ENCODE results near the gene TSPAN16. TPM values are rescaled to one million over a fixed set of nuclear protein-coding genes. Genes with fewer than 3 reads are reported as not detected.

TSPAN16 gene
- total and polyA plus RNA-seq, 2 of the 13 experiments (the other 11 are each of a cell fraction or from before 2014, with no cell fraction given), result not detected

DNA sequence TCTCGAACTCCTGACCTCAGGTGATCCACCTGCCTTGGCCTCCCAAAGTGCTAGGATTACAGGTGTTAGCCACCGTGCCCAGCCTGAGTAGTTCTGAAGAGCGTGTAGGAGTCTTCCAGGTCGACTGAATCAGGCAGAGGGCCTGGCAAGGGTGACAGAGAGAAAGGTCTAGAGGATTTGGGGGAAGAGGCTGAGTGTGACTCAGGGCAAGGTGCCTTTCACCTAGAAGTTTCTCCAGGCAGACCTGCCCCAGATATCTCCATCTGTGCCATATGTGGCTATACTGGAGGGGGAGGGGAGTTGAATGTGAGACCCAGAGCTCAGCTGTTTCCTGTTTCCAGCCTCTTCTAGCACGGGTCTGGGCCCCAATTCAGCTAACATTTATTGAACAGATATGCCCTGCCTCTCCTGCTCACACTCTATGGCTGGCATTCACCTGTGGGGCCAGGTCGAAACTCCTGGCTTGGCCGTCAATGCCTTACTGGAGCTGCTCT is 51.6 kb downstream of the TSPAN16 start:
- Histone ChIP-seq H3K9me3 (ENCODE audit: low read length) (no peaks in the 10 kb centered on the region), H3K79me2 (ENCODE audit: insufficient read depth, low read length) (no peaks in the 10 kb centered on the region), H3K9ac (ENCODE audit: insufficient read depth, low read depth, low read length) (no peak overlapping the region), H3K27me3 (ENCODE audit: control insufficient read depth in 1 of 2, insufficient read depth in 2 of 2, low read length in 2 of 2) (no peaks in the 10 kb centered on the region), H3K27ac (ENCODE audit: extremely low read length, insufficient read depth, low read length) (no peak overlapping the region), H3K36me3 (replicated peaks in 1 of 2; ENCODE audit: control insufficient read depth in 1 of 2, insufficient read depth in 2 of 2, low read length in 2 of 2) (no peaks in the 10 kb centered on the region), H3K4me3 (replicated peaks in 1 of 3; ENCODE audit: insufficient read depth in 1 of 3, low read depth in 2 of 3, low read length in 3 of 3) (no peak overlapping the region), H3K4me2 (ENCODE audit: low read depth, low read length) (no peak overlapping the region), H3K4me1 (ENCODE audit: insufficient read depth, low read length) (peaks cover 37% of the 10 kb centered on the region), H4K20me1 (ENCODE audit: insufficient read depth, low read length) (no peaks in the 10 kb centered on the region), H2AFZ (ENCODE audit: low read length) (no peak overlapping the region)
- no peak for ATAC-seq
- POLR2A ChIA-PET, result interaction anchor here (4.8 kb wide), 1 partner anchor 27 kb away, joined by 68 read pairs; the partner anchor contains the start of gene SWSAP1
- no peak for FAIRE-seq
- CTCF ChIA-PET (ENCODE audit: low intra/inter-chr PET ratio, low total read pairs), result no interaction called here
- no peak for TF ChIP-seq GATA4 (IDR thresholded peaks at IDR 0.05; ENCODE audit: borderline replicate concordance, low read depth)
- TF ChIP-seq ZNF496 (CRISPR knock-in tag; IDR thresholded peaks at IDR 0.05; ENCODE audit: insufficient replicate concordance), result no peak
- no peak for TF ChIP-seq NFE2L1 (CRISPR knock-in tag; IDR thresholded peaks at IDR 0.05; ENCODE audit: borderline replicate concordance)
- TF ChIP-seq, protein P1, sequence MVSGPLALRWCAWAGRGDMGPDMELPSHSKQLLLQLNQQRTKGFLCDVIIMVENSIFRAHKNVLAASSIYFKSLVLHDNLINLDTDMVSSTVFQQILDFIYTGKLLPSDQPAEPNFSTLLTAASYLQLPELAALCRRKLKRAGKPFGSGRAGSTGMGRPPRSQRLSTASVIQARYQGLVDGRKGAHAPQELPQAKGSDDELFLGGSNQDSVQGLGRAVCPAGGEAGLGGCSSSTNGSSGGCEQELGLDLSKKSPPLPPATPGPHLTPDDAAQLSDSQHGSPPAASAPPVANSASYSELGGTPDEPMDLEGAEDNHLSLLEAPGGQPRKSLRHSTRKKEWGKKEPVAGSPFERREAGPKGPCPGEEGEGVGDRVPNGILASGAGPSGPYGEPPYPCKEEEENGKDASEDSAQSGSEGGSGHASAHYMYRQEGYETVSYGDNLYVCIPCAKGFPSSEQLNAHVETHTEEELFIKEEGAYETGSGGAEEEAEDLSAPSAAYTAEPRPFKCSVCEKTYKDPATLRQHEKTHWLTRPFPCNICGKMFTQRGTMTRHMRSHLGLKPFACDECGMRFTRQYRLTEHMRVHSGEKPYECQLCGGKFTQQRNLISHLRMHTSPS (CRISPR knock-in tag; IDR thresholded peaks at IDR 0.05; ENCODE audit: low read depth), result no peak
- TF ChIP-seq, protein P2, sequence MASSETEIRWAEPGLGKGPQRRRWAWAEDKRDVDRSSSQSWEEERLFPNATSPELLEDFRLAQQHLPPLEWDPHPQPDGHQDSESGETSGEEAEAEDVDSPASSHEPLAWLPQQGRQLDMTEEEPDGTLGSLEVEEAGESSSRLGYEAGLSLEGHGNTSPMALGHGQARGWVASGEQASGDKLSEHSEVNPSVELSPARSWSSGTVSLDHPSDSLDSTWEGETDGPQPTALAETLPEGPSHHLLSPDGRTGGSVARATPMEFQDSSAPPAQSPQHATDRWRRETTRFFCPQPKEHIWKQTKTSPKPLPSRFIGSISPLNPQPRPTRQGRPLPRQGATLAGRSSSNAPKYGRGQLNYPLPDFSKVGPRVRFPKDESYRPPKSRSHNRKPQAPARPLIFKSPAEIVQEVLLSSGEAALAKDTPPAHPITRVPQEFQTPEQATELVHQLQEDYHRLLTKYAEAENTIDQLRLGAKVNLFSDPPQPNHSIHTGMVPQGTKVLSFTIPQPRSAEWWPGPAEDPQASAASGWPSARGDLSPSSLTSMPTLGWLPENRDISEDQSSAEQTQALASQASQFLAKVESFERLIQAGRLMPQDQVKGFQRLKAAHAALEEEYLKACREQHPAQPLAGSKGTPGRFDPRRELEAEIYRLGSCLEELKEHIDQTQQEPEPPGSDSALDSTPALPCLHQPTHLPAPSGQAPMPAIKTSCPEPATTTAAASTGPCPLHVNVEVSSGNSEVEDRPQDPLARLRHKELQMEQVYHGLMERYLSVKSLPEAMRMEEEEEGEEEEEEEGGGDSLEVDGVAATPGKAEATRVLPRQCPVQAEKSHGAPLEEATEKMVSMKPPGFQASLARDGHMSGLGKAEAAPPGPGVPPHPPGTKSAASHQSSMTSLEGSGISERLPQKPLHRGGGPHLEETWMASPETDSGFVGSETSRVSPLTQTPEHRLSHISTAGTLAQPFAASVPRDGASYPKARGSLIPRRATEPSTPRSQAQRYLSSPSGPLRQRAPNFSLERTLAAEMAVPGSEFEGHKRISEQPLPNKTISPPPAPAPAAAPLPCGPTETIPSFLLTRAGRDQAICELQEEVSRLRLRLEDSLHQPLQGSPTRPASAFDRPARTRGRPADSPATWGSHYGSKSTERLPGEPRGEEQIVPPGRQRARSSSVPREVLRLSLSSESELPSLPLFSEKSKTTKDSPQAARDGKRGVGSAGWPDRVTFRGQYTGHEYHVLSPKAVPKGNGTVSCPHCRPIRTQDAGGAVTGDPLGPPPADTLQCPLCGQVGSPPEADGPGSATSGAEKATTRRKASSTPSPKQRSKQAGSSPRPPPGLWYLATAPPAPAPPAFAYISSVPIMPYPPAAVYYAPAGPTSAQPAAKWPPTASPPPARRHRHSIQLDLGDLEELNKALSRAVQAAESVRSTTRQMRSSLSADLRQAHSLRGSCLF (CRISPR knock-in tag; IDR thresholded peaks at IDR 0.05; ENCODE audit: borderline replicate concordance), result no peak
- no peak for TF ChIP-seq EZH2 (conservative IDR thresholded peaks at IDR 0.05; ENCODE audit: low read depth, low read length)
- TF ChIP-seq, protein P3, sequence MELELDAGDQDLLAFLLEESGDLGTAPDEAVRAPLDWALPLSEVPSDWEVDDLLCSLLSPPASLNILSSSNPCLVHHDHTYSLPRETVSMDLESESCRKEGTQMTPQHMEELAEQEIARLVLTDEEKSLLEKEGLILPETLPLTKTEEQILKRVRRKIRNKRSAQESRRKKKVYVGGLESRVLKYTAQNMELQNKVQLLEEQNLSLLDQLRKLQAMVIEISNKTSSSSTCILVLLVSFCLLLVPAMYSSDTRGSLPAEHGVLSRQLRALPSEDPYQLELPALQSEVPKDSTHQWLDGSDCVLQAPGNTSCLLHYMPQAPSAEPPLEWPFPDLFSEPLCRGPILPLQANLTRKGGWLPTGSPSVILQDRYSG (CRISPR knock-in tag; IDR thresholded peaks at IDR 0.05), result no peak
- no TSS peak for BruUV-seq (replicated peaks)
- no peak for DNase-seq (ENCODE audit: low spot score)
- intact Hi-C loops (cut with micrococcal nuclease; ENCODE audit: unreplicated experiment), result no loop called here
- in situ Hi-C loops (cut with HindIII; ENCODE audit: extremely low pct_ligation_motif_present, low pct_unique_long_range_greater_than_20kb), result no loop called here
- WGBS (ENCODE audit: low lambda C conversion rate), result 51% methylated on average over 5 of the region's 7 CpGs
